Erythroblast (primary cell): ENCODE measurements around the gene IL2RA.

Experiments used
- GATA1 ChIP-seq: IDR thresholded peaks from 2 replicates; pipeline ENCODE4 v1.6.1; 2011; ENCODE audit warnings: low read depth, mild to moderate bottlenecking, control low read depth, low read length, moderate library complexity
- POLR2A ChIP-seq: IDR thresholded peaks from 2 replicates; pipeline ENCODE4 v1.6.1; 2011; ENCODE audit warnings: mild to moderate bottlenecking, low read length

DNA sequence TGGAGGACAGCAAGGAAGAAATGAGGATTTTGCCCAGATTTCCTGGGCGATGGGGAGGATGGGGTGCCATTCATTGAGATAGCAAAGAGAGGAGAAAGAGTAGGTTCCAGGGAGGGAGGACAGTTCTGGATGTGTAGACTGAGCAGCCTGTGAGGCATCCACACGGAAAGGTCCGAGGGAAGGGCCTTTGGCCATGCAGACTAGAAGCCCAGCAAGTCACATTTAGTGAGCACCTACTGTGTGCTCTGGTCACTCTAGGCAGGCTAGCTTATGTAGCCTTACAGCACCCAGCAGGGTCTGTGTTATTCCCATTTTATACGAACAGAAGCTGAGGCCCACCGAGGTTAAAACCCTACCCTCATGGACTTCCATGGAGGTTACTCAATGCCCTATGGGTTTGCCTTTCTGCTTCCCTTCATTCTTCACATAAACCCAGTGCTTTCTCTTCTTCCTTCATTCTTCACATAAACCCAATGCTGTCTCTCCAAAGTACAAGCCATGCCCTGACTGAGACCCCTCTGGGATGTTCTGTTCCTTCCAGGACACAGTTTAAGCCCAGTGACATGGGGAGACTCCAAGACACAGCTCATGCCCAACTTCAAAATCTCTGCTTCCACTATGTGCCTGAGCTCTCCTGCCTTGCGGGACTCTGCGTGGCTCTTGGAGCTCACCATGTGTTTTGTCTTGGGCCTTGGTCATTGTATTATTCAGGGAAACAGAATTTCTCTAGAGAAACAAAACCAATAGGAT is 13.7 kb downstream of the IL2RA start:
- TF ChIP-seq POLR2A (no peak), GATA1 (no peak)
